Left lung (tissue), 10 donors: ENCODE results near the gene R3HDM2. TPM values are rescaled to one million over a fixed set of nuclear protein-coding genes. Genes with fewer than 3 reads are reported as not detected.

Source experiments
- ATAC-seq: fragments of 200-7000 bp; cut with Tn5 transposase; one replicate; pipeline ENCODE4 v1.9.1; 2020; ENCODE audit warnings: moderate library complexity
- DNase-seq, 4 donors: peaks; one replicate each; pipeline ENCODE4 v3.0.0-alpha.2; 2013 to 2020
- H3K27ac ChIP-seq, 2 donors: fragments of 200-600 bp; sonication (generic) in 1 of 2; one replicate each; pipeline versions ENCODE4 v1.5.0 to v1.8.0; 2020 to 2021
- H3K27me3 ChIP-seq, 2 donors: fragments of 200-600 bp; sonication (generic) in 1 of 2; one replicate each; pipeline versions ENCODE4 v1.5.0 to v1.8.0; 2020 to 2021
- H3K36me3 ChIP-seq, 2 donors: fragments of 200-600 bp; sonication (generic) in 1 of 2; one replicate each; pipeline versions ENCODE4 v1.5.0 to v1.8.0; 2020 to 2021
- H3K4me1 ChIP-seq, 2 donors: fragments of 200-600 bp; one replicate each; pipeline ENCODE4 v1.8.0; 2021
- H3K4me3 ChIP-seq, 2 donors: fragments of 200-600 bp; sonication (generic) in 1 of 2; one replicate each; pipeline versions ENCODE4 v1.5.0 to v1.8.0; 2020 to 2021; ENCODE audit warnings: mild to moderate bottlenecking in 1 of 2
- H3K9me3 ChIP-seq, 2 donors: fragments of 200-600 bp; sonication (generic) in 1 of 2; one replicate each; pipeline versions ENCODE4 v1.5.0 to v1.8.0; 2020 to 2021
- intact Hi-C, 2 donors: fragments of 100-400 bp; cut with DNase I; formaldehyde crosslinking; loops; one replicate each; pipeline versions ENCODE4 v1.11.2 to v1.14.2; 2022
- polyA plus RNA-seq, 6 donors: library from polyadenylated mRNA; unstranded; fragments of 120-200 nt; gene quantifications; one replicate each; pipeline ENCODE4 v1.2.1, GENCODE V29; 2013; ENCODE audit not compliant: insufficient read length in 6 of 6
- total RNA-seq, 2 donors: library from RNA; stranded (reverse); fragmentation: NEBNext Ultra II Directional; extraction: Animal tissue kit (Norgen Biotek cat#: 25700); gene quantifications; one replicate each; pipeline ENCODE4 v1.2.1, GENCODE V29; 2021
- TF ChIP-seq, protein P1 (sequence below), 2 donors: fragments of 200-600 bp; sonication (generic) in 1 of 2; IDR thresholded peaks; one replicate each; pipeline versions ENCODE4 v1.5.0 to v1.8.0; 2021; ENCODE audit warnings: antibody characterized with exemption in 2 of 2
- donor health status: DM: no; HTN: yes; CAD: no.
- donor health status: DM: no; HTN: no; CAD: no.

The R3HDM2 gene
- total and polyA plus RNA-seq, 8 donors: 52.4 to 92.3 (median 79.8) TPM

DNA sequence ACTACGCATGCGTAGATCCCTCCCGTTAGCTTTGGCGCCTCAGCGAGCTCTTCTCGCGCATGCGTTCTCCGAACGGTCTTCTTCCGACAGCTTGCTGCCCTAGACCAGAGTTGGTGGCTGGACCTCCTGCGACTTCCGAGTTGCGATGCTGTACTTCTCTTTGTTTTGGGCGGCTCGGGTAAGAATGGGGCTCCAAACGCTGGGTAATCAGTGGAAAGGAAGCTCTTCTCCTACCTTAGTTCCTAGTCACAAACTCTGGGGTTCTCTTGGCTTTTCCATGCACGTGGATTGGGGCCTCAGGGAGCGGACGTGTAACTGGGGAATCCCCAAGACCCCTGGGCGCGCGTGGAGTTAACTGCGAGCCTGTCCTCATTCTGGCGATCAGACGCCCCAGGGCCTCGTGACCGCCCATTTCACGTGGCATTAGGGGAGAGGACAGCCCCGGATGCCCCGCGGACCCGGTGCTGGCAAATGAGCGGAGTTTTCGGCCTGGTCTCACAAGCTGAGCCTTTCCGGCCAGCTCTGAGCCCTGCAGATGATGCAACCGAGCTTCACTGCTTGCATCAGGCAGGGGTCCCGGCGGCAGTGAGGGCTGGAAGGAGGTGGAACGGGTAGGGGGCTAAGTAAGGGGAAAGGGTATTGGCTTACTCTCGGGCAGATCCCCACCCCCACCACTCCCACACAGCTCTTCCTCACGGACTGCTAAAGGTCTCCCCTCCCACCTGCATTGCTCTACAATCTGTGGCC, 201.0 kb downstream of the R3HDM2 start, which contains the start of gene SHMT2:
TSS of gene SHMT2 (plus strand) at position 78 of the 747 bp plus-strand sequence. CDS start at position 146, 68 bp downstream.
- H3K27ac ChIP-seq: peak within 1 kb of the TSS; percentile 72 to 82
- ATAC-seq: peak; percentile 79
- peak; percentile 93 to 98 (median 96) for DNase-seq
- peaks cover 0 to 56% of the 10 kb centered on the region in 2 donors for H3K4me1 ChIP-seq
- TF ChIP-seq, protein P1, sequence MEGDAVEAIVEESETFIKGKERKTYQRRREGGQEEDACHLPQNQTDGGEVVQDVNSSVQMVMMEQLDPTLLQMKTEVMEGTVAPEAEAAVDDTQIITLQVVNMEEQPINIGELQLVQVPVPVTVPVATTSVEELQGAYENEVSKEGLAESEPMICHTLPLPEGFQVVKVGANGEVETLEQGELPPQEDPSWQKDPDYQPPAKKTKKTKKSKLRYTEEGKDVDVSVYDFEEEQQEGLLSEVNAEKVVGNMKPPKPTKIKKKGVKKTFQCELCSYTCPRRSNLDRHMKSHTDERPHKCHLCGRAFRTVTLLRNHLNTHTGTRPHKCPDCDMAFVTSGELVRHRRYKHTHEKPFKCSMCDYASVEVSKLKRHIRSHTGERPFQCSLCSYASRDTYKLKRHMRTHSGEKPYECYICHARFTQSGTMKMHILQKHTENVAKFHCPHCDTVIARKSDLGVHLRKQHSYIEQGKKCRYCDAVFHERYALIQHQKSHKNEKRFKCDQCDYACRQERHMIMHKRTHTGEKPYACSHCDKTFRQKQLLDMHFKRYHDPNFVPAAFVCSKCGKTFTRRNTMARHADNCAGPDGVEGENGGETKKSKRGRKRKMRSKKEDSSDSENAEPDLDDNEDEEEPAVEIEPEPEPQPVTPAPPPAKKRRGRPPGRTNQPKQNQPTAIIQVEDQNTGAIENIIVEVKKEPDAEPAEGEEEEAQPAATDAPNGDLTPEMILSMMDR (IDR thresholded peaks at IDR 0.05): no peak
- intact Hi-C loops: no loop called here
- H3K27me3 ChIP-seq: peaks cover 24 to 30% of the 10 kb centered on the region in 2 donors
- H3K9me3 ChIP-seq: no peaks in the 10 kb centered on the region
- H3K4me3 ChIP-seq: peak within 1 kb of the TSS; percentile 56 to 72
- H3K36me3 ChIP-seq: peaks cover 0 to 38% of the 10 kb centered on the region in 2 donors

DNA sequence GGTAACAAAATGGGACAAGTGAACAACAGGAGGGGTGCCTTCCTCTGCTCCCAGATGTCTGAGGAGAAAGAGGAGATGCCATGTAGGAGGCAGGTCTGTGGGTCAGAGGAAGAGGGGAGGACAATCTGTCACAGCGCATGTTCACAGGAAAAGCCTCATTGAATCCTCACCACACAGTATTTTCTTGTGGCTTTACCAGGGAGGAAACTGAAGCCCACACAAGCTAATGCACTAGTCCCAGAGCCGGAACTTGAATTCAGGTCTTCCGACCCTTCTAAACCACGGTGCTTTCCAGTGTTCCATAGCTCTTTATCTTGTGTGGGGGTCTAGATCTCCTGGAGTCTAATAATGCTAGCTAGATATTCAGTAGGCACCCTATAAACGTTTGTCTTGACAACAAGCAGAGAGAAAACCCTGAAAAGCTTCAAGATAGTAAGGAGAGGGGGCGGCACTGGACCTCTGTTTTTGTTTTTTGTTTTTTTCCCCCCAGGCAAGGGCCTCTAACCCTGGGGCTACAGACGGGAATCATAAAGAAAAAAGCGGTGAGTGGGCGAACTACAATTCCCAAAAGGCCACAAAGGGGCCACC, 201.7 kb downstream of the R3HDM2 start:
- H3K36me3 ChIP-seq: peaks cover 0 to 31% of the 10 kb centered on the region in 2 donors
- intact Hi-C loops: no loop called here
- H3K27me3 ChIP-seq: peaks cover 31 to 37% of the 10 kb centered on the region in 2 donors
- peaks cover 0 to 60% of the 10 kb centered on the region in 2 donors for H3K4me1 ChIP-seq
- TF ChIP-seq, protein P1 (IDR thresholded peaks at IDR 0.05): peak; percentile 18 to 37
- DNase-seq: no peak
- H3K4me3 ChIP-seq: peak overlapping the region; percentile 56 to 72
- H3K9me3 ChIP-seq: no peaks in the 10 kb centered on the region
- H3K27ac ChIP-seq: peak overlapping the region; percentile 72 to 82
- no peak for ATAC-seq

DNA sequence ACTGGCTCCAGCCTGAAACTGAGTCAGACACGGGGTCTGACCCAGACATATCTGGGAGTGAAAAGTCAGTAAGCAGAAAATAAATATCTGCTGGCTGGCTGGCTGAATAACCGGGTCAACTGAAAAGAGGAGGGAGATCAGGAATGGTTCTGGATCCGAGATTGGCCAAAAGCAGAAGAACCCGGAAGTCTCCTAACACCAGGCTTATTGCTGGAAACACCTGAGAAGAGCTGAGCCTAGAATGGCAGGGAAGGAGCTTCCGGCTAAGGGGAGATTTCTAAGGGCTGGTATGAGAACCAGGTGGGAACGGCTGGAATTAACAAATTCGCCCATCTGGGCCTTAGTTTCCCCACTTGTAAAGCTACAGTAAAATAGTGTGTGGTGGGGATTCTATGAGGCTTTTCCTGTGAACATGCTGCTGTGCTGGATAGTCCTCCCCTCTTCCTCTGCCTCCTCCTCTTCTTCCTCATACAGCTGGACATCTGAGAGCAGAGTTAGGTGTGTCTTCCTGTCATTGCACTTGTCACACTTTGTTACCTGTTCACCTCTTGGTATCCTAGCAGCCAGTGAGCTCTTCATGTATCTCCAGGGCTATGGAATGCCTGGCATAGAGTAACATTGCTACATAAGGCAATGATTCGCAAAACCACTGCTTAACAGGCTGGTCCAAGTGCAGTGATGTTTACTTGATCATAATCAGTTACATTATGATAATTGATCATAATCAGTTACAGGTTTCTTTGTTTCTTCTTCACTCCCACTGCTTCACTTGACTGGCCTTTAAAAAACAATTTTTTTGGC, 203.3 kb downstream of the R3HDM2 start:
- ATAC-seq (no peak), DNase-seq (no peak)
- no peak overlapping the region for H3K4me3 ChIP-seq
- H3K27ac ChIP-seq: no peak overlapping the region
- peaks cover 0 to 15% of the 10 kb centered on the region in 2 donors for H3K36me3 ChIP-seq
- H3K27me3 ChIP-seq: peaks cover 47 to 53% of the 10 kb centered on the region in 2 donors
- TF ChIP-seq, protein P1 (IDR thresholded peaks at IDR 0.05): no peak
- H3K9me3 ChIP-seq: no peaks in the 10 kb centered on the region
- peaks cover 0 to 53% of the 10 kb centered on the region in 2 donors for H3K4me1 ChIP-seq
- intact Hi-C loops: no loop called here

DNA sequence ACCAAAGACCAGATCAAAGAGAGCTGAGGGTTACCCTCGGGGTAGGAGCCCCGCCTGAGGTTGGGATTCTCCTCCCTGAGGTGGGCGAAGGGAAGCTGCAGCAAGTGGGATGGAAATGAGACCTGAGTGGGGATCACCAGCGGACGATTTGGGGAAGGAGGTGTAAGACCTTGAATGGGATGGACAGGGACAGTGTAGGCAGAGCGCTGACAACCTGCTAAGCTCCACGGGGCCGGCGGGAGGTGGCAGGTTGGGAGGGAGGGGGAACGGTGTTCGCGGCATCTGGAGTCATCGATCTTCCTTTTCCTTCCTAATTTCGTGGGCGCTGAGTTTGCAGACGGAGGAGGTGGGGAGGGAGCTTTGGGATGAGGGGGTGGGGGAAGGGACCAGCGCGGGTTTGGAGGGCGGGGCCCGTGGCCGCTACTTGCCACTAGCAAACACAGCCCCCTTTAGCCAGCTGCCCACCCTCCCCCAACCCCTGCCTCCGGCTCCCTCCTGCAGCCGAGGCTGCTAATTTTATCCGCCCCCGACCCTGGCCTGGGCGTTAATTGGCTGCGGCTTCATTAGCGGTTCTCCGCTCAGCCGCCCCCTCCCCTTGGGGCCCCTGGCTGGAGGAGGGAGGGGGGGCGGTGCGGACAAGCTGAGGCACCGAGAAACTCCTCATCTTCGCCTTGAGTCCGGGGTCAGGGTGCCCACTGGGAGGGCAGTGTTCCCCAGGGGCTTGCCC, 204.1 kb downstream of the R3HDM2 start:
- H3K27me3 ChIP-seq: peaks cover 55 to 60% of the 10 kb centered on the region in 2 donors
- no peak overlapping the region for H3K4me3 ChIP-seq
- intact Hi-C loops: no loop called here
- no peak overlapping the region for H3K27ac ChIP-seq
- H3K4me1 ChIP-seq: peaks cover 0 to 53% of the 10 kb centered on the region in 2 donors
- peaks cover 0 to 7% of the 10 kb centered on the region in 2 donors for H3K36me3 ChIP-seq
- DNase-seq: peak in 1 of 4 donors; percentile 55
- no peak for ATAC-seq
- TF ChIP-seq, protein P1 (IDR thresholded peaks at IDR 0.05): no peak
- no peaks in the 10 kb centered on the region for H3K9me3 ChIP-seq
